Muscle of arm (tissue), 12 donors: ENCODE data around the gene KAT7. TPM values are rescaled to one million over a fixed set of nuclear protein-coding genes. Genes with fewer than 3 reads are reported as not detected.
"Not testable (repeated sequence)": the region's sequence is repeated elsewhere in the genome, so short reads cannot be mapped to it uniquely, and the experiment has no call there.

Experiments used
- DNase-seq: peaks from one replicate; pipeline ENCODE4 v3.0.0-alpha.2; 2013
- polyA plus RNA-seq, 12 donors: library from polyadenylated mRNA; unstranded; fragments of 120-200 nt; gene quantifications; one replicate each; pipeline ENCODE4 v1.2.1, GENCODE V29; 2013; ENCODE audit not compliant: insufficient read length in 12 of 12

Gene KAT7
- polyA plus RNA-seq, 12 donors, result 16.6 to 45.7 (median 31.2) TPM; not detected in 1

GRCh38 chr17:49793309-49793708 is 4.8 kb downstream of the KAT7 start:
- DNase-seq, result no peak

GRCh38 chr17:49795372-49795771 is 6.9 kb downstream of the KAT7 start:
- no peak for DNase-seq

GRCh38 chr17:49798182-49798581 is 9.7 kb downstream of the KAT7 start:
- no peak for DNase-seq

DNA sequence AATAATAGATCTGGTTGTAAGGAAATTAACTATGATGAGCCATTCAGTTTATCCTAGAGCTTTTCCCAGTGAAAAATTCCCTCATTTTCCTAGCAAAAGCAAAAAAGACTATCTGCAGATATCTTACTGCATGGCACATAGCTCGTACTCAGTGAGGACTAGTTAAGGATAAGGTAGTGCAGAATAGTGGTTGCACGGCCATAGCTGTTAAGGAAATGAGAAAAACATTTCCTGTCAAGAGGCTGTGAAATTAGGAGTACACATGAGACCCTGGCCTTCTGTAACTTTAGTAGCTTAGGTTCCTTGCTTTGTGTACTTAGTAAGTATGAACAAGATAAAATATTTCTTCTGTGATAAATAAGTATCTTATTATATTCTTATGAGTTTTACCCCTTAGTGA is 10.3 kb downstream of the KAT7 start:
- no peak for DNase-seq

- DNase-seq, result no peak
Measured at GRCh38 chr17:49809056-49809455, 20.6 kb downstream of the KAT7 start.

DNA sequence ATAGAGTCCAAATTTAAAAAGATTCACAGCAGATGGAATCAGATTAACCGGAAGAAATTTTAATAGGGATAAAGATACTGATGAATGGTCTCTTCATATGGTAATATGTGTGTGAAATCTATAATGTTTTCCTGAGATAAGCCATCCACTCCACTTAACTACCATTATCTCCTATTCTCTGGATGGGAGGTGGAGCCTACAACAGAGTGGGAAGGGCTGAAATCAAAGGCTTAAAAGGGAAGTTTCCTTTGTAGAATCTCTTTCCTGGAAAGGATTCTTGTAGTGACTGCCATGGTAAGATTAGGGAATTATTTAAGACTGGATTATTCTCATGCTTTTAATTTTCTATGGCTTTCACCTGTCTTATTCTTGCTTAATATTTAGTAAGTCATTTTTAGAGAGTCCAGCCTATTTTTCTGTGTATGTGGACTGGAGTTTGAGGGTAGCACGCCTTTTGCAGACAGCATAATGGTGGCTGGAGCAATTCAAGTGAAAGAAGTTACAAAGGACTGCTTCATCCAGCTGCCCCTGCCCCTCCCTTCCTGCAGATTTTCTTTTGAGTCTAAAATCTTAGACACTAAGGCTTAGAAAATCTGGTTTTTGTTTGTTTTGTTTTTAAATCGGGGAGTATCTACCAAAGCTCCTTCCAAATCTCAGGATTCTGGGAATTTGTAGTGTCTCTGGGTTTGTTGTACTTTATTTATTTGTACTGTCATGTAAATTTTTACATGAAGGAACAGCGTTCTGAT is 26.5 kb downstream of the KAT7 start:
- no peak for DNase-seq

- no peak for DNase-seq
Measured at GRCh38 chr17:49815761-49816281, 27.3 kb downstream of the KAT7 start.

DNA sequence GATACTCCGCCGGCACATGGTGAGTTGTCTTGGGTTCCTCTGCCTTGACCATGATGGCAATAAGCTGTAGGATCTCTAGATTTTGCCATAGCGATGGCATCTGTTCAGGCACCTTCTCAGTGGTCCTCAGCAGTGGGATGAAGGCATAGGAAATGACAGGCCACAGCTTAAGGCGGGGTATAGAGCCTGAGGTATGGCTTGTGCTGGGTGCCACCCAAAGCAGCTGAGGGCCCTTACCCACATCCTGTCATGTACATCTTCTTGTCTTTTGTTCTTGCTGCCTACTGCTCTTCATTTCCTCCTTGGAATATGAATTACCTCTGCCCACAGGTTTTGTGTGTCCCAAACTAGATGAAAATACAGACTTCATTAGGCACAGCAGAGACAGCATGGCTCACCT is 29.5 kb downstream of the KAT7 start:
- no peak for DNase-seq

DNA sequence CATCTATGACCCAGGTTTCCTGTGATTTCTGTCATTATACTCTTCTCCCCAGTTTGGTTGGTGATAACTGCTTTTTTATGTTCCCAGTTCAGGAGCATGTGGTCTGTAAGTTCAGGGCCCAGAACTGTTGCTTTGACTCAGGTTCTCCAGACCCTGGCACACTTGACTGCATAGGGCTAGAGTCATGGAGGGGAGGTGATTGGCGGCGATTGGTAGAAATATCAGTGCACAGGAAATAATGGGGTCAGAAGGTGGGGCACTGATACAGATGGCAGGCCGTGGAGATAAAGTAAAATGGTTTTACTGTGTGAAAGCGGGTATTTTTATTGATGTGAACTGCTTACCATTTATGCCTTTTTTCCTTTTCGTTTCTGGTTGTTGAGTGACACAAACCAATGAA is 30.7 kb downstream of the KAT7 start:
- DNase-seq, result no peak

DNA sequence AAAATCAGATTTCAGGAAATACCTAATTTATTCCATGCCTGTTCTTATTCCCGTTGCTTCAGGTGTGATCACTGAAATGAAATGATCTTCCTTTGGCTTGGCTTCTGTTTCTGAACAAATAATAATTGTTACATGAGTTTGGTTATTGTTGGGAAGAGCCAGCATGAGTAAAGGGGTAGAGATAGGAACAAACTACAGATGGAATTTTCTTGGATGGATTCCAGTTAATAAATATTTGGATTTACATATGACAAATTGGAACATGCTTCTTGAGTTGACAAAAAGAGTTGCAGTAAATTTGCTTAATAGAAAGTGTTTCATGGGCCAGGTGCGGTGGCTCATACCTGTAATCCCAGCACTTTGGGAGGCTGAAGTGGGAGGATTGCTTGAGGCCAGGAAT is 31.2 kb downstream of the KAT7 start:
- DNase-seq, result no peak

DNA sequence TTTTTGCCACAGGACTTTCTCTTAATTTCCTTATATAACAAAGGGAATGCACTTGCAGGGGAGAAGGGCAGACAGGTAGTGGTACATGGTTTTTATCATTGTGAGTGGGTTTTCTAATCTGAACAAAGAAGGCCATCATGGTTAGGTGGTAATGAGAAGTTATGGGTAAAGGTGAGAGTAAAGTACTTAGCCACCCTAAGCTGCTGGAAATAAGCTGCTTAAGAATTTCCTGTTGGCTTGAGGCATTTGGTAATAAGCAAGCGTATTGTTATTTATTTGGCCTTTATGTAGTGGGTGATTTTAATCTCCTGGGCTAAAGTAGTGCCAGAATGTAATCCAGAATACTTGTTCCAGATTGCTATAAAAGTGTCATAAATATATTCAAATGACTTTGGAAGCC is 32.3 kb downstream of the KAT7 start:
- DNase-seq, result no peak

DNA sequence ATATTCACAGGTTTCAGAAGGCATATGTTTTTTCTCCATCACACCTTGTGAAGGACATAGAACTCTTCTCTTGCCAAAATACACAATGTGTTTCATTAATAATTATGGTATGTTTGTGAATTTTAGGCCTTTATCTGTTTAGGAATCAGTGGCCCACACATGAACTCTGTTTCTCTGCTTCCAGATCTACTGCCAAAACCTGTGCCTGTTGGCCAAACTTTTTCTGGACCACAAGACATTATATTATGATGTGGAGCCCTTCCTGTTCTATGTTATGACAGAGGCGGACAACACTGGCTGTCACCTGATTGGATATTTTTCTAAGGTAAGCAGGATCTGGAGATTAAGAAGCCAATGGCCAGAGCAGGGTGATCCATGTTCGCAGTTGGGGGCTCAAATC is 33.0 kb downstream of the KAT7 start:
- no peak for DNase-seq

- DNase-seq, result no peak
Measured at GRCh38 chr17:49821916-49822315, 33.4 kb downstream of the KAT7 start.

GRCh38 chr17:49822829-49823228 is 34.3 kb downstream of the KAT7 start:
- DNase-seq, result peak; percentile 31

GRCh38 chr17:49823614-49824013 is 35.1 kb downstream of the KAT7 start:
- DNase-seq, result no peak

DNA sequence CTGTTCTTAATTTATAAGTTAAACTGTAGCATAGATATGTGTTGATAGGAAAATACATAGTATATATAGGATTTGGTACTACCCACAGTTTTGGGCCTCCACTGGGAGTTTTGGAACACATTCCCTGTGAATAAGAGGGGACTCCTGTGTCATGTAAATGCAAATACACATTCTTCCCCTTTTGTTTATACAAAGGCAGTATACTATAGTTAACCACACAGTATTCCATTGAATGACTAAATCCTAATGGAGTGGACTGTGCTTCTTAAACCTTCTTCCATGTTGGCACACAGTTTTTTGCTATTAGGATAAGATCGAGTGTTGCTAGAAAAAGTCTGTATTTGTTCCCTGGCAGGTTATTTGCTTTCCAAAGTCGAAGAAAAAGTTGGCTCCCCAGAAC is 37.2 kb downstream of the KAT7 start:
- no peak for DNase-seq

- not testable (repeated sequence) for DNase-seq
Measured at GRCh38 chr17:49828325-49828724, 39.8 kb downstream of the KAT7 start.

DNA sequence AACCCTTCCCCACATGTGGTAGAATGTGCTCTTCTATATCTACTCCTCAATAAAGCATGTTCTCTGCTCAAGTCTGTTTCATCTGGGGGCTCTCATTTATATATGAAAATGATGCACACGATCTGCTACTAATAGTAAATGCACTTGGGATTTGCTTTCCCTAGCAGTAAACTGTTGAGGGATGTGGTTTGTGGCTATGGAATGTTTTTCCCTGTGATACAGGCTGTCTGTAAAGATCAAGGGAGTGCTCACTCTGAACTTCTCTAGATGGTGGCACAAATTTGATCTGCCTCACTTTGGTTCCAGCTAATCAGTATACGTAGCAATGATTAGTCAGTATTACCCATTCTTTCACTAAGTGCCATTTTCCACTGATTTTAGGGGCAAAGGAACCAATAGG is 40.5 kb downstream of the KAT7 start:
- no peak for DNase-seq

DNA sequence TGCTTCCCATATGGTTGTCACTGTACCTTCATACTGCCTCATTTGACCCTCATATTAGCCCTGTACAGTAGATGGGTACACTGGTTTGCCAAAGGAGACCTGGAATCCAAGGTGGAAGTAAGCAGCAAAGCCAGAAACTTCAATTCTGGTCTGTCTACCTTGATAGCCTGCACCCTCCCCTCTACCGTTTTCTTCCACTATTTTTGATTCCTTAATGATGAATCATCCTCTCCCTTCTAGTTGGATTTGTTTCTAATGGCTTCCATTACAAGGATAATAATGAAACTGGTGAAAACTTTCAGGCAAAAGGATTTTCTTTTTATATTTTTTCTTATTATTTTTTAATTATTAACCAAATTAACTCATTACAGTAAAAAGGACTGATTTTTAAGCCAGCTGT is 42.1 kb downstream of the KAT7 start:
- no peak for DNase-seq

GRCh38 chr17:49832840-49833599 is 44.5 kb downstream of the KAT7 start:
- no peak for DNase-seq

DNA sequence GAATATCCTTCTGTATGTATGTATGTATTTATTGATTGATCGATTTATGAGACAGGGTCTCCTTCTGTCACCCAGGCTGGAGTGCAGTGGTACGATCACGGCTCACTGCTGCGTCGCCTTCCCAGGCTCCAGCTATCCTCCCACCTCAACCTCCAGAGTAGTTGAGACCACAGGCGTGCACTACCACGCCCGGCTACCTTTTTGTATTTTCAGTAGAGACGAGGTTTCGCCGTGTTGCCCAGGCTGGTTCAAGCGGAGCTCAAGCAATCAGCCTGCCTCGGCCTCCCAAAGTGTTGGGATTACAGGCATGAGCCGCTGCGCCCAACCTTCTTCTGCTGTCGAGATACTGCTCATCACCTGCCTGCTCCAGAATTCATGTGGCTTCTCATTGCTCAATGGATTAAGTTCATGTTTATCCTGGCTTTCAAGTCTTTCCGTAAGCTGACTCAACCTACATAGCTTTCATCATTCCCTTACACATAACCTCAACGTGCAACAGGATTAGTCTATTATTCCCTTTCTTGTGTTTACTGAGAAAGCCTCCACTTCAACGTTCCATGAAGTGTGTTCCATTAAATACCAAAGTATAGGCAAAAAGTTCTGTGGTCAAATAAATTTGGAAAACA is 45.8 kb downstream of the KAT7 start:
- DNase-seq, result no peak

DNA sequence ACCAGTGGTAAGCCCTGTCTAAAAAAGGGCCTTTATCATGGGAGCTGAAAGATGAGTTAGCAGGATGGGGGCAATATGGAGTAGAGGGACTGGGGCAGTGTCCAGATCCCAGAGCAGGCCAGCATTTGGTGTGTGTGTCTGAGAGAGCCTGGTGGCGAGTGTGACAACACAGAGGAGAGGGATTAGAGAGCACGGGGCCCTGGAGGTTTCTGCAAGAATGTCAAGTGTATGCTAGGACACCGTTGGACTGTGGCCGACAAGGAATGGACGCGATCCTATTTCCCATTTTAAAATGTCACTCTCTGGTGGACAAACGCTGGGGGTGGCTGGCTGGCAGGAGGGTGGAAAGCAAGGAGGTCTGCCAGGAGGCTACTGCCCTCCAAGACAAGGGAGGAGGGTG is 47.0 kb downstream of the KAT7 start:
- no peak for DNase-seq
